H1 (cell line): Measurements from ENCODE around the gene SLC6A19. TPM values are rescaled to one million over a fixed set of nuclear protein-coding genes. Genes with fewer than 3 reads are reported as not detected.

Experiments used
- CTCF ChIA-PET: fragments of 300-600 bp; sonication (Branson Sonifier 250); formaldehyde crosslinking; loops from one replicate; lab custom pipeline; 2021; ENCODE audit not compliant: partially characterized antibody; lab: Charles Lee
- POLR2A ChIA-PET: fragments of 300-600 bp; sonication (Branson Sonifier 250); formaldehyde crosslinking; loops from one replicate; lab custom pipeline; 2021; ENCODE audit warnings: inconsistent platforms; ENCODE audit not compliant: partially characterized antibody; lab: Charles Lee
- DNase-seq, 2 experiments: peaks; one replicate each; pipeline versions ENCODE4 v3.0.0 to v3.0.0-alpha.2; 2010 to 2022; ENCODE audit warnings: low spot score in 2 of 2, low read depth in 1 of 2, mixed read lengths in 1 of 2
- FAIRE-seq: peaks from 2 replicates; lab custom pipeline; 2011; peaks lifted over from hg19 to GRCh38; lab: Jason Lieb, UNC
- H2AFZ ChIP-seq: 2 replicates; pipeline ENCODE4 v1.8.1; 2012; ENCODE audit warnings: low read length, inconsistent platforms
- H2AK5ac ChIP-seq: 2 replicates; pipeline ENCODE4 v1.6.1; 2013; ENCODE audit warnings: low read depth, low read length
- H2BK120ac ChIP-seq: replicated peaks from 2 replicates; pipeline ENCODE3; 2013; ENCODE audit warnings: low read depth, low read length, inconsistent platforms
- H2BK12ac ChIP-seq: 2 replicates; pipeline ENCODE4 v1.6.1; 2013; ENCODE audit warnings: low read depth, low read length
- H2BK15ac ChIP-seq: 2 replicates; pipeline ENCODE4 v1.6.1; 2013; ENCODE audit warnings: low read length
- H2BK20ac ChIP-seq: 2 replicates; pipeline ENCODE4 v1.6.1; 2013; ENCODE audit warnings: low read length
- H2BK5ac ChIP-seq: 2 replicates; pipeline ENCODE4 v1.6.1; 2013; ENCODE audit warnings: low read depth, low read length
- H3K14ac ChIP-seq: 2 replicates; pipeline ENCODE4 v1.6.1; 2013; ENCODE audit warnings: inconsistent platforms; ENCODE audit not compliant: insufficient read length
- H3K18ac ChIP-seq: 2 replicates; pipeline ENCODE4 v1.6.1; 2013; ENCODE audit warnings: low read length; ENCODE audit errors: extremely low read depth
- H3K23ac ChIP-seq: 2 replicates; pipeline ENCODE4 v1.6.1; 2013; ENCODE audit warnings: inconsistent platforms; ENCODE audit not compliant: insufficient read length
- H3K23me2 ChIP-seq: 2 replicates; pipeline ENCODE4 v1.6.1; 2013; ENCODE audit warnings: low read depth, low read length
- H3K27ac ChIP-seq: 2 replicates; pipeline ENCODE4 v1.6.1; 2011; ENCODE audit warnings: low read depth, low read length, inconsistent platforms
- H3K27me3 ChIP-seq, 4 experiments: replicated peaks in 1 of 4; 1 replicate in 1 of 4; 2 replicates in 3 of 4; pipeline versions ENCODE4 v1.6.1 to v1.8.1; 2011 to 2013; ENCODE audit warnings: low read length in 3 of 4, mild to moderate bottlenecking in 3 of 4, inconsistent platforms in 2 of 4, mixed read lengths in 2 of 4, moderate library complexity in 1 of 4; ENCODE audit not compliant: control insufficient read depth in 3 of 4, insufficient read depth in 3 of 4; ENCODE audit errors: extremely low read depth in 1 of 4
- H3K36me3 ChIP-seq, 4 experiments: 2 replicates each; pipeline versions ENCODE4 v1.6.1 to v1.8.1; 2011 to 2013; ENCODE audit warnings: mild to moderate bottlenecking in 4 of 4, low read length in 3 of 4, moderate library complexity in 2 of 4, control low read depth in 1 of 4, inconsistent platforms in 1 of 4; ENCODE audit not compliant: insufficient read depth in 4 of 4, control insufficient read depth in 2 of 4
- H3K4ac ChIP-seq: replicated peaks from 2 replicates; pipeline ENCODE3; 2013; ENCODE audit warnings: low read length, low read depth, mixed read lengths, inconsistent platforms; ENCODE audit not compliant: insufficient read length
- H3K4me1 ChIP-seq, 4 experiments: replicated peaks in 1 of 4; 1 replicate in 1 of 4; 2 replicates in 3 of 4; pipeline versions ENCODE4 v1.6.1 to v1.8.1; 2011 to 2013; ENCODE audit warnings: low read length in 3 of 4, inconsistent platforms in 2 of 4, mixed read lengths in 1 of 4; ENCODE audit not compliant: insufficient read depth in 4 of 4, control insufficient read depth in 3 of 4
- H3K4me2 ChIP-seq, 2 experiments: 2 replicates each; pipeline versions ENCODE4 v1.6.1 to v1.8.1; 2011 to 2013; ENCODE audit warnings: low read depth in 2 of 2, low read length in 2 of 2, control low read depth in 1 of 2, inconsistent platforms in 1 of 2, mild to moderate bottlenecking in 1 of 2; ENCODE audit not compliant: insufficient read depth in 1 of 2
- H3K4me3 ChIP-seq, 4 experiments: fragments of 200-600, 300-600 bp in 1 of 4; sonication (generic), shearing (Covaris generic), sonication (Bioruptor Twin) in 1 of 4; 2 replicates each; pipeline versions ENCODE4 v1.5.1 to v1.8.1; 2011 to 2016; ENCODE audit warnings: low read length in 4 of 4, low read depth in 3 of 4, control low read depth in 2 of 4, inconsistent platforms in 2 of 4, mild to moderate bottlenecking in 2 of 4, mixed read lengths in 1 of 4, moderate library complexity in 1 of 4; ENCODE audit not compliant: insufficient read depth in 2 of 4; ENCODE audit errors: extremely low read depth in 1 of 4
- H3K56ac ChIP-seq: replicated peaks from 2 replicates; pipeline ENCODE3; 2013; ENCODE audit warnings: low read depth, mild to moderate bottlenecking, mixed read lengths, low read length, inconsistent platforms; ENCODE audit not compliant: insufficient read length
- H3K79me1 ChIP-seq: 2 replicates; pipeline ENCODE4 v1.6.1; 2013; ENCODE audit warnings: low read depth, low read length, control low read depth
- H3K79me2 ChIP-seq, 2 experiments: 2 replicates each; pipeline versions ENCODE4 v1.6.1 to v1.8.1; 2012 to 2013; ENCODE audit warnings: low read length in 2 of 2, mild to moderate bottlenecking in 2 of 2, inconsistent platforms in 1 of 2; ENCODE audit not compliant: insufficient read depth in 2 of 2, control insufficient read depth in 1 of 2
- H3K9ac ChIP-seq, 4 experiments: replicated peaks in 1 of 4; 1 replicate in 1 of 4; 2 replicates in 3 of 4; pipeline versions ENCODE4 v1.6.1 to v1.8.1; 2011 to 2013; ENCODE audit warnings: low read depth in 3 of 4, low read length in 3 of 4, control low read depth in 2 of 4, mild to moderate bottlenecking in 2 of 4, moderate library complexity in 2 of 4, inconsistent platforms in 1 of 4; ENCODE audit errors: extremely low read depth in 1 of 4
- H3K9me3 ChIP-seq, 2 experiments: 2 replicates each; pipeline versions ENCODE4 v1.6.1 to v1.8.1; 2012 to 2013; ENCODE audit warnings: mild to moderate bottlenecking in 2 of 2, moderate library complexity in 2 of 2, control low read depth in 1 of 2, inconsistent platforms in 1 of 2, low read depth in 1 of 2, low read length in 1 of 2, mixed read lengths in 1 of 2; ENCODE audit not compliant: insufficient read depth in 2 of 2
- H4K20me1 ChIP-seq, 2 experiments: replicated peaks in 1 of 2; 2 replicates each; pipeline versions ENCODE3 to v1.8.1; 2011 to 2013; ENCODE audit warnings: inconsistent platforms in 2 of 2, low read length in 2 of 2, mild to moderate bottlenecking in 1 of 2; ENCODE audit not compliant: insufficient read depth in 2 of 2, control insufficient read depth in 1 of 2
- H4K5ac ChIP-seq: 2 replicates; pipeline ENCODE4 v1.6.1; 2013; ENCODE audit warnings: low read length, low read depth, mixed read lengths, inconsistent platforms; ENCODE audit not compliant: insufficient read length
- H4K8ac ChIP-seq: 2 replicates; pipeline ENCODE4 v1.8.0; 2013; ENCODE audit warnings: mild to moderate bottlenecking, moderate library complexity, low read length, inconsistent platforms; ENCODE audit not compliant: insufficient read depth; ENCODE audit errors: extremely low read depth
- H4K91ac ChIP-seq: replicated peaks from 2 replicates; pipeline ENCODE3; 2013; ENCODE audit warnings: low read length, mixed read lengths, inconsistent platforms; ENCODE audit not compliant: insufficient read length
- ASH2L ChIP-seq: fragments of 200-600, 300-600 bp; sonication (generic); IDR thresholded peaks from one replicate; pipeline ENCODE4 v1.7.1; 2017; ENCODE audit warnings: low read length
- BCL11A ChIP-seq, 2 experiments: IDR thresholded peaks; one replicate each; pipeline ENCODE4 v1.6.1; 2011; ENCODE audit warnings: low read depth in 2 of 2, low read length in 2 of 2, mild to moderate bottlenecking in 2 of 2
- GTF2F1 ChIP-seq: IDR thresholded peaks from 2 replicates; pipeline ENCODE4 v1.6.1; 2012; ENCODE audit warnings: low read depth, low read length, improper control_type of control experiment, borderline replicate concordance
- HDAC2 ChIP-seq, 2 experiments: fragments of 300-600 bp in 1 of 2; sonication (generic) in 1 of 2; IDR thresholded peaks; 2 replicates each; pipeline ENCODE4 v1.6.1; 2011 to 2012; ENCODE audit warnings: low read depth in 2 of 2, low read length in 2 of 2, mild to moderate bottlenecking in 2 of 2, moderate library complexity in 2 of 2, borderline replicate concordance in 1 of 2, inconsistent platforms in 1 of 2
- MAFK ChIP-seq: IDR thresholded peaks from 2 replicates; pipeline ENCODE4 v1.6.1; 2012; ENCODE audit warnings: low read depth, mild to moderate bottlenecking, improper control_type of control experiment, low read length
- NANOG ChIP-seq: IDR thresholded peaks from 2 replicates; pipeline ENCODE4 v1.6.1; 2011; ENCODE audit warnings: low read length, low read depth, mild to moderate bottlenecking, inconsistent platforms; ENCODE audit not compliant: insufficient read depth, poor library complexity, severe bottlenecking
- POLR2A ChIP-seq, 2 experiments: IDR thresholded peaks; 1 replicate in 1 of 2; 2 replicates in 1 of 2; pipeline ENCODE4 v1.6.1; 2011; ENCODE audit warnings: low read depth in 2 of 2, low read length in 2 of 2, mild to moderate bottlenecking in 2 of 2; ENCODE audit errors: control extremely low read depth in 1 of 2
- RXRA ChIP-seq: IDR thresholded peaks from 2 replicates; pipeline ENCODE4 v1.6.1; 2011; ENCODE audit warnings: low read depth, mild to moderate bottlenecking, low read length, moderate library complexity; ENCODE audit not compliant: insufficient read depth
- SIN3A ChIP-seq, 2 experiments: IDR thresholded peaks in 1 of 2; conservative IDR thresholded peaks in 1 of 2; 2 replicates each; pipeline ENCODE4 v1.6.1; 2011 to 2012; ENCODE audit warnings: low read length in 2 of 2, improper control_type of control experiment in 1 of 2, low read depth in 1 of 2, mild to moderate bottlenecking in 1 of 2
- SP1 ChIP-seq: IDR thresholded peaks from 2 replicates; pipeline ENCODE4 v1.6.1; 2011; ENCODE audit warnings: low read depth, low read length
- SP4 ChIP-seq: IDR thresholded peaks from 2 replicates; pipeline ENCODE4 v1.6.1; 2012; ENCODE audit warnings: low read length, inconsistent platforms
- SRF ChIP-seq: IDR thresholded peaks from 2 replicates; pipeline ENCODE4 v1.6.1; 2011; ENCODE audit warnings: mild to moderate bottlenecking, low read depth, low read length, moderate library complexity
- SUZ12 ChIP-seq: fragments of 200-600 bp; sonication (generic); IDR thresholded peaks from 2 replicates; pipeline ENCODE4 v1.6.1; 2012; ENCODE audit warnings: mild to moderate bottlenecking, inconsistent platforms, low read length, moderate library complexity, mixed read lengths
- TEAD4 ChIP-seq: IDR thresholded peaks from 2 replicates; pipeline ENCODE4 v1.6.1; 2012; ENCODE audit warnings: low read depth, low read length, inconsistent platforms, mixed read lengths
- ZNF274 ChIP-seq: IDR thresholded peaks from 2 replicates; pipeline ENCODE4 v1.7.0; 2012; ENCODE audit warnings: low read length, borderline replicate concordance; ENCODE audit errors: extremely low read depth
- WGBS, 2 experiments: shearing (Covaris generic) in 1 of 2; methylation state at CpG; one replicate each; pipeline versions ENCODE4 v1.1.6 to v1.1.7; 2013 to 2015; ENCODE audit warnings: low lambda C conversion rate in 2 of 2, mixed read lengths in 2 of 2, inconsistent platforms in 1 of 2, low coverage in 1 of 2, missing lambda C conversion rate in 1 of 2; ENCODE audit not compliant: insufficient replicate concordance in 2 of 2, insufficient coverage in 1 of 2, insufficient read length in 1 of 2; ENCODE audit errors: extremely low coverage in 1 of 2, missing lambda C conversion rate in 1 of 2; 5-methylcytosine and 5-hydroxymethylcytosine counted together
- polyA plus RNA-seq, 7 experiments: library from polyadenylated mRNA; depleted of rRNA in 3 of 7; stranded (reverse) in 5 of 7; unstranded in 2 of 7; fragments of >200 nt in 5 of 7; fragments of 200-250 nt in 2 of 7; gene quantifications; 1 replicate in 5 of 7; 2 replicates in 1 of 7; 4 replicates in 1 of 7; pipeline versions ENCODE4 v1.2.1 to v1.2.3, GENCODE V29; 2011 to 2013; ENCODE audit warnings: missing spikeins in 2 of 7, mixed read lengths in 2 of 7
- total RNA-seq: library from RNA; stranded (reverse); fragmentation: NEBNext Ultra II Directional; extraction: Animal tissue kit (Norgen Biotek cat#: 25700); gene quantifications from 2 replicates; pipeline ENCODE4 v1.2.1, GENCODE V29; 2021

Gene SLC6A19
- total and polyA plus RNA-seq, 2 of the 8 experiments (the other 6 are each of a cell fraction or from before 2014, with no cell fraction given): 0.02 TPM; not detected in 1

DNA sequence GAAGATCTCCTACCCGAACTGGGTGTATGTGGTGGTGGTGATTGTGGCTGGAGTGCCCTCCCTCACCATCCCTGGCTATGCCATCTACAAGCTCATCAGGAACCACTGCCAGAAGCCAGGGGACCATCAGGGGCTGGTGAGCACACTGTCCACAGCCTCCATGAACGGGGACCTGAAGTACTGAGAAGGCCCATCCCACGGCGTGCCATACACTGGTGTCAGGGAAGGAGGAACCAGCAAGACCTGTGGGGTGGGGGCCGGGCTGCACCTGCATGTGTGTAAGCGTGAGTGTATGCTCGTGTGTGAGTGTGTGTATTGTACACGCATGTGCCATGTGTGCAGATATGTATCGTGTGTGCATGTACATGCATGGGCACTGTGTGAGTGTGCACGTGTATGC lies 20.3 kb downstream of the SLC6A19 start:
- no peak overlapping the region for H2BK20ac ChIP-seq
- H4K5ac ChIP-seq: no peak overlapping the region
- H3K79me1 ChIP-seq: no peaks in the 10 kb centered on the region
- peaks cover 0 to 2% (median 0%) of the 10 kb centered on the region in 4 experiments; a peak in 2 of 7 replicates for H3K4me1 ChIP-seq
- peaks cover 0 to 3% of the 10 kb centered on the region in 2 experiments for H4K20me1 ChIP-seq
- no peak overlapping the region for H3K9ac ChIP-seq
- no peak overlapping the region; the same call in 1 of the 2 replicates for H2BK12ac ChIP-seq
- no peak overlapping the region for H4K8ac ChIP-seq
- no peak overlapping the region for H3K4ac ChIP-seq
- POLR2A ChIA-PET: no interaction called here
- H2BK15ac ChIP-seq: no peak overlapping the region
- H3K4me2 ChIP-seq: no peak overlapping the region
- H3K27ac ChIP-seq: no peak overlapping the region
- no peaks in the 10 kb centered on the region for H3K79me2 ChIP-seq
- H3K23ac ChIP-seq: no peak overlapping the region
- H3K14ac ChIP-seq: no peak overlapping the region
- DNase-seq (no peak), FAIRE-seq (no peak)
- no peaks in the 10 kb centered on the region; a peak in 2 of 7 replicates for H3K27me3 ChIP-seq
- H3K18ac ChIP-seq: no peak overlapping the region
- H2AFZ ChIP-seq: no peak overlapping the region
- 92% methylated on average over 10 of the region's 10 CpGs; no CpG with 5 or more reads in 1 of the 2 experiments for WGBS, 2 experiments
- H2BK120ac ChIP-seq: no peak overlapping the region
- no peak overlapping the region for H2AK5ac ChIP-seq
- peaks cover 0 to 4% of the 10 kb centered on the region in 2 experiments; a peak in 1 of 4 replicates for H3K9me3 ChIP-seq
- no peak overlapping the region for H4K91ac ChIP-seq
- no peak overlapping the region for H3K4me3 ChIP-seq
- CTCF ChIA-PET: interaction anchor here (0.9 kb wide), 1 partner anchor 13 kb away, joined by 4 read pairs; no protein-coding TSS in a partner anchor
- no peaks in the 10 kb centered on the region for H3K36me3 ChIP-seq
- H2BK5ac ChIP-seq: no peak overlapping the region
- no peak overlapping the region for H3K56ac ChIP-seq
- peaks cover 6% of the 10 kb centered on the region; the same call in 1 of the 2 replicates for H3K23me2 ChIP-seq
- TF ChIP-seq SP4 (no peak), ZNF274 (no peak), GTF2F1 (no peak), HDAC2 (IDR thresholded peaks at IDR 0.05; ENCODE audit: borderline replicate concordance in 1 of 2, low read depth in 2 of 2, low read length in 2 of 2) (no peak), TEAD4 (no peak), RXRA (no peak), SP1 (no peak), POLR2A (IDR thresholded peaks at IDR 0.05; ENCODE audit: control extremely low read depth in 1 of 2, low read depth in 2 of 2, low read length in 2 of 2) (no peak), BCL11A (IDR thresholded peaks at IDR 0.05; ENCODE audit: low read depth in 2 of 2, low read length in 2 of 2) (no peak), SUZ12 (no peak), SIN3A (conservative IDR thresholded peaks at IDR 0.05 in 1 of 2, IDR thresholded peaks at IDR 0.05 in 1 of 2; ENCODE audit: low read depth in 1 of 2, low read length in 2 of 2) (no peak), ASH2L (no peak), MAFK (no peak), SRF (no peak), NANOG (no peak)
